Endothelial cell of umbilical vein (primary cell): ENCODE results near the gene ZG16. TPM values are rescaled to one million over a fixed set of nuclear protein-coding genes. Genes with fewer than 3 reads are reported as not detected.
"Not testable (repeated sequence)": the region's sequence is repeated elsewhere in the genome, so short reads cannot be mapped to it uniquely, and the experiment has no call there.

Experiments used
- BruUV-seq: library from RNA; stranded (reverse); fragments of 400-500 nt; replicated peaks from 2 replicates; lab custom pipeline; 2021; lab: Mats Ljungman, UMichigan
- CTCF ChIA-PET: fragments of 300-600, 350-600 bp; sonication (Branson Sonifier 250); formaldehyde crosslinking; loops from one replicate; lab custom pipeline; 2021; ENCODE audit warnings: antibody characterized with exemption, inconsistent platforms; lab: Charles Lee
- POLR2A ChIA-PET: fragments of 300-600, 350-600 bp; sonication (Branson Sonifier 250); formaldehyde crosslinking; loops from one replicate; lab custom pipeline; 2021; ENCODE audit warnings: antibody characterized with exemption, inconsistent platforms; lab: Charles Lee
- DNase-seq: peaks from one replicate; pipeline ENCODE4 v3.0.0-alpha.2; 2011; ENCODE audit warnings: low read depth, low spot score
- FAIRE-seq: peaks from 2 replicates; lab custom pipeline; 2011; peaks lifted over from hg19 to GRCh38; lab: Jason Lieb, UNC
- H2AFZ ChIP-seq: 2 replicates; pipeline ENCODE4 v1.6.0; 2012; ENCODE audit warnings: low read depth, low read length, control low read depth, inconsistent platforms
- H3K27ac ChIP-seq: 2 replicates; pipeline ENCODE4 v1.5.1; 2011; ENCODE audit warnings: low read depth, mild to moderate bottlenecking, control low read depth, low read length, moderate library complexity; ENCODE audit not compliant: insufficient read depth
- H3K27me3 ChIP-seq, 2 experiments: 2 replicates each; pipeline versions ENCODE4 v1.6.0 to v1.6.1; 2011; ENCODE audit warnings: low read length in 2 of 2, mixed read lengths in 1 of 2; ENCODE audit not compliant: control insufficient read depth in 2 of 2, insufficient read depth in 2 of 2
- H3K36me3 ChIP-seq, 2 experiments: 2 replicates in 1 of 2; 3 replicates in 1 of 2; pipeline ENCODE4 v1.5.1; 2011; ENCODE audit warnings: low read length in 2 of 2, mild to moderate bottlenecking in 1 of 2, moderate library complexity in 1 of 2; ENCODE audit not compliant: control insufficient read depth in 2 of 2, insufficient read depth in 2 of 2; ENCODE audit errors: extremely low read depth in 1 of 2
- H3K4me1 ChIP-seq: 3 replicates; pipeline ENCODE4 v1.5.1; 2011; ENCODE audit warnings: mild to moderate bottlenecking, low read length; ENCODE audit not compliant: control insufficient read depth, insufficient read depth; ENCODE audit errors: extremely low read depth
- H3K4me2 ChIP-seq: 2 replicates; pipeline ENCODE4 v1.6.1; 2011; ENCODE audit warnings: low read length, control low read depth, mixed read lengths; ENCODE audit not compliant: insufficient read depth
- H3K4me3 ChIP-seq, 3 experiments: fragments of 200-600 bp in 1 of 3; sonication (generic), shearing (Covaris generic) in 1 of 3; replicated peaks in 1 of 3; 2 replicates each; pipeline ENCODE4 v1.5.1; 2011 to 2016; ENCODE audit warnings: control low read depth in 3 of 3, low read length in 3 of 3, mild to moderate bottlenecking in 2 of 3, inconsistent platforms in 1 of 3, low read depth in 1 of 3, moderate library complexity in 1 of 3; ENCODE audit not compliant: insufficient read depth in 1 of 3
- H3K79me2 ChIP-seq: 2 replicates; pipeline ENCODE4 v1.6.0; 2012; ENCODE audit warnings: low read length, inconsistent platforms; ENCODE audit not compliant: control insufficient read depth, insufficient read depth
- H3K9ac ChIP-seq: replicated peaks from 2 replicates; pipeline ENCODE3; 2011; ENCODE audit warnings: low read length, control low read depth; ENCODE audit not compliant: insufficient read depth; ENCODE audit errors: extremely low read depth
- H3K9me1 ChIP-seq: replicated peaks from 3 replicates; pipeline ENCODE4 v1.6.0; 2011; ENCODE audit warnings: mild to moderate bottlenecking, low read length; ENCODE audit not compliant: control insufficient read depth, insufficient read depth; ENCODE audit errors: extremely low read depth
- H3K9me3 ChIP-seq: replicated peaks from 2 replicates; pipeline ENCODE4 v1.5.1; 2012; ENCODE audit warnings: low read length, inconsistent platforms; ENCODE audit not compliant: control insufficient read depth, insufficient read depth
- H4K20me1 ChIP-seq: replicated peaks from 2 replicates; pipeline ENCODE3; 2011; ENCODE audit warnings: mild to moderate bottlenecking, low read length; ENCODE audit not compliant: control insufficient read depth, insufficient read depth; ENCODE audit errors: extremely low read depth
- EZH2 ChIP-seq: IDR thresholded peaks from 2 replicates; pipeline ENCODE4 v1.6.1; 2012; ENCODE audit warnings: borderline replicate concordance, low read depth, mild to moderate bottlenecking, moderate library complexity, low read length, inconsistent platforms; ENCODE audit not compliant: severe bottlenecking
- FOS ChIP-seq: IDR thresholded peaks from 2 replicates; pipeline ENCODE4 v1.6.1; 2011; ENCODE audit warnings: mild to moderate bottlenecking, low read length, moderate library complexity, borderline replicate concordance; ENCODE audit not compliant: insufficient read depth
- GATA2 ChIP-seq: IDR thresholded peaks from 2 replicates; pipeline ENCODE4 v1.7.0; 2011; ENCODE audit warnings: low read depth, mild to moderate bottlenecking, moderate library complexity, mixed read lengths, low read length; ENCODE audit not compliant: insufficient read length, insufficient read depth
- JUN ChIP-seq: IDR thresholded peaks from 2 replicates; pipeline ENCODE4 v1.6.1; 2011; ENCODE audit warnings: borderline replicate concordance, low read depth; ENCODE audit not compliant: insufficient read length, insufficient read depth
- POLR2A ChIP-seq: IDR thresholded peaks from 2 replicates; pipeline ENCODE4 v1.6.1; 2012; ENCODE audit warnings: low read depth, mild to moderate bottlenecking, control low read depth, low read length
- POLR2AphosphoS5 ChIP-seq: IDR thresholded peaks from 2 replicates; pipeline ENCODE4 v1.6.1; 2012; ENCODE audit warnings: low read depth, mild to moderate bottlenecking, control low read depth, low read length, moderate library complexity; ENCODE audit not compliant: insufficient read depth
- dilution Hi-C: fragments of 300-500 bp; cut with MboI; formaldehyde crosslinking; loops from one replicate; pipeline ENCODE4 v1.15.0; 2019; ENCODE audit warnings: low sequenced_read_pairs; ENCODE audit not compliant: extremely low pct_ligation_motif_present
- intact Hi-C: fragments of 100-400 bp; cut with micrococcal nuclease; formaldehyde crosslinking; loops from one replicate; pipeline ENCODE4 v1.10.0; 2022
- polyA plus RNA-seq, 4 experiments: library from polyadenylated mRNA; depleted of rRNA in 3 of 4; stranded (reverse) in 3 of 4; unstranded in 1 of 4; fragments of >200 nt; gene quantifications; 2 replicates each; pipeline versions ENCODE4 v1.2.1 to v1.2.3, GENCODE V29; 2011 to 2012; ENCODE audit warnings: missing spikeins in 1 of 4
- total RNA-seq: library from RNA; stranded (reverse); gene quantifications from 2 replicates; pipeline ENCODE4 v1.2.3, GENCODE V29; 2021
- TF ChIP-seq, protein P1 (sequence below), 2 donors: IDR thresholded peaks; 1 replicate in 1 of 2; 2 replicates in 1 of 2; pipeline ENCODE4 v1.5.1; 2011; ENCODE audit warnings: low read length in 2 of 2, mild to moderate bottlenecking in 2 of 2, moderate library complexity in 2 of 2, control low read depth in 1 of 2, inconsistent platforms in 1 of 2, low read depth in 1 of 2; ENCODE audit not compliant: insufficient read depth in 1 of 2; ENCODE audit errors: extremely low read depth in 1 of 2
- TF ChIP-seq, protein P2 (sequence below): IDR thresholded peaks from 2 replicates; pipeline ENCODE4 v1.6.1; 2011; ENCODE audit not compliant: insufficient read depth, insufficient read length

Gene ZG16
- total and polyA plus RNA-seq, 2 donors (not counting 3 experiments of a cell fraction or from before 2014, with no cell fraction given): not detected

DNA sequence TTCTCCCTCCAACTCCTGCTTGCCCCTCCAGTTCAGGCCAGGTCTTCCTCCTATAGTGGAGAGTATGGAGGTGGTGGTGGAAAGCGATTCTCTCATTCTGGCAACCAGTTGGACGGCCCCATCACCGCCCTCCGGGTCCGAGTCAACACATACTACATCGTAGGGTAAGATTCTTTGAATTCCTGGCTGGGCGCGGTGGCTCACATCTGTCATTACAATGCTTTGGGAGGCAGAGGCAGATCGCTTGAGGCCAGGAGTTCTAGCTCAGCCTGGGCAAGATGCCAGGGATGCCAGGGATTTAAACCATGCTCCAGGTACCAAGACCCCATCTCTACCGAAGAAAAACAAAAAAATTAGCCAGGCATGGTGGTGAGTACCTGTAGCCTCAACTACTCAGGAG lies 1.4 kb downstream of the ZG16 start:
- Histone ChIP-seq H3K4me2 (no peak overlapping the region), H3K36me3 (no peaks in the 10 kb centered on the region), H2AFZ (no peak overlapping the region), H3K9me3 (no peaks in the 10 kb centered on the region), H3K9ac (no peak overlapping the region), H3K4me3 (no peak overlapping the region), H3K4me1 (no peaks in the 10 kb centered on the region), H3K79me2 (no peaks in the 10 kb centered on the region), H3K9me1 (no peaks in the 10 kb centered on the region), H4K20me1 (no peaks in the 10 kb centered on the region), H3K27ac (no peak overlapping the region), H3K27me3 (peaks cover 17 to 25% of the 10 kb centered on the region in 2 experiments)
- ChIA-PET POLR2A (no interaction called here), CTCF (interaction anchor here (1.1 kb wide), 1 partner anchor 11 kb away, joined by 3 read pairs; the partner anchor contains the start of gene KIF22)
- FAIRE-seq (no peak), DNase-seq (no peak)
- BruUV-seq: no TSS peak
- TF ChIP-seq EZH2: no peak
- no peak for TF ChIP-seq FOS
- TF ChIP-seq, protein P1, sequence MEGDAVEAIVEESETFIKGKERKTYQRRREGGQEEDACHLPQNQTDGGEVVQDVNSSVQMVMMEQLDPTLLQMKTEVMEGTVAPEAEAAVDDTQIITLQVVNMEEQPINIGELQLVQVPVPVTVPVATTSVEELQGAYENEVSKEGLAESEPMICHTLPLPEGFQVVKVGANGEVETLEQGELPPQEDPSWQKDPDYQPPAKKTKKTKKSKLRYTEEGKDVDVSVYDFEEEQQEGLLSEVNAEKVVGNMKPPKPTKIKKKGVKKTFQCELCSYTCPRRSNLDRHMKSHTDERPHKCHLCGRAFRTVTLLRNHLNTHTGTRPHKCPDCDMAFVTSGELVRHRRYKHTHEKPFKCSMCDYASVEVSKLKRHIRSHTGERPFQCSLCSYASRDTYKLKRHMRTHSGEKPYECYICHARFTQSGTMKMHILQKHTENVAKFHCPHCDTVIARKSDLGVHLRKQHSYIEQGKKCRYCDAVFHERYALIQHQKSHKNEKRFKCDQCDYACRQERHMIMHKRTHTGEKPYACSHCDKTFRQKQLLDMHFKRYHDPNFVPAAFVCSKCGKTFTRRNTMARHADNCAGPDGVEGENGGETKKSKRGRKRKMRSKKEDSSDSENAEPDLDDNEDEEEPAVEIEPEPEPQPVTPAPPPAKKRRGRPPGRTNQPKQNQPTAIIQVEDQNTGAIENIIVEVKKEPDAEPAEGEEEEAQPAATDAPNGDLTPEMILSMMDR (IDR thresholded peaks at IDR 0.05; ENCODE audit: extremely low read depth in 1 of 2, insufficient read depth in 1 of 2, low read depth in 1 of 2, low read length in 2 of 2): no peak
- TF ChIP-seq JUN: no peak
- TF ChIP-seq, protein P2, sequence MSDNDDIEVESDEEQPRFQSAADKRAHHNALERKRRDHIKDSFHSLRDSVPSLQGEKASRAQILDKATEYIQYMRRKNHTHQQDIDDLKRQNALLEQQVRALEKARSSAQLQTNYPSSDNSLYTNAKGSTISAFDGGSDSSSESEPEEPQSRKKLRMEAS: no peak
- no peak for TF ChIP-seq POLR2AphosphoS5
- no peak for TF ChIP-seq GATA2
- TF ChIP-seq POLR2A: no peak
- intact Hi-C loops: no loop called here
- dilution Hi-C loops: no loop called here

DNA sequence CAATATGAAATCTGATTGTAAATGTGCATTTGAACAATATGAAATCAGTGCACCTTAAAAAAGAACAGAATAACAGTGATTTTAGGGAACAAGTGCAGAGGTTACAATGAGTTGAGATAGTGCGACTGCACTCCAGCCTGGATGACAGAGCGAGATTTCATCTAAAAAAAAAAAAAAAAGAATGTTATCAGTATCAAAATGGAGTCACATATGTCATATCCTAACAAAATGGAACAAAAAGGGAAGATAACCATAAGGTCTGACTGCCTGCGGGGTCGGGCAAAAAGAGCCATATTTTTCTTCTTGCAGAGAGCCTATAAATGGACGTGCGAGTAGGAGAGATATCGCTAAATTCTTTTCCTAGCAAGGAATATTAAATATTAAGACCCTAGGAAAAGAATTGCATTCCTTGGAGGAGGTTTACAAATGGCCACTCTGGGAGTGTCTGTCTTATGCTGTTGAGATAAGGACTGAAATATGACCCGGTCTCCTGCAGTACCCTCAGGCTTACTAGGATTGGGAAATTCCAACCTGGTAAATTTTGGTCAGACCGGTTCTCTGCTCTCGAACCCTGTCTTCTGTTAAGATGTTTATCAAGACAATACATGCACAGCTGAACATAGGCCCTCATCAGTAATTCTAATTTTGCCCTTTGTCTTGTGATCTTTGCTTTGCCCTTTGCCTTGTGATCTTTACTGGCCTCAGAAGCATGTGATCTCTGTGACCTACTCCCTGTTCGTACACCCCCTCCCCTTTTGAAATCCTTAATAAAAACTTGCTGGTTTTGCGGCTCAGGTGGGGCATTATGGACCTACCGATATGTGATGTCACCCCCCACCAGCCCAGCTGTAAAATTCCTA lies 5.3 kb downstream of the ZG16 start:
- BruUV-seq, intact Hi-C loops: not testable (repeated sequence)

More for the DNA sequence above, 5.3 kb downstream of the ZG16 start:
- H3K27me3 ChIP-seq: peaks cover 17 to 25% of the 10 kb centered on the region in 2 experiments
- CTCF ChIA-PET: interaction anchor here (2.6 to 4.6 kb wide), 3 partner anchors 16 to 83 kb away, joined by 19 to 30 read pairs (median 26); no protein-coding TSS in a partner anchor
- DNase-seq, H3K79me2 ChIP-seq, H3K9ac ChIP-seq, POLR2A ChIA-PET, H3K36me3 ChIP-seq, H4K20me1 ChIP-seq, dilution Hi-C loops, H3K9me3 ChIP-seq, H3K4me3 ChIP-seq, H3K4me2 ChIP-seq, H3K27ac ChIP-seq, FAIRE-seq, H3K9me1 ChIP-seq, H2AFZ ChIP-seq, H3K4me1 ChIP-seq: not testable (repeated sequence)
